ENCODE data around the gene PLPPR3. TPM values are rescaled to one million over a fixed set of nuclear protein-coding genes. Genes with fewer than 3 reads are reported as not detected.

Gene PLPPR3
- total and polyA plus RNA-seq, 9 of the 15 experiments (the other 6 are each of a cell fraction or from before 2014, with no cell fraction given), result 0.01 to 48.2 (median 8.6) TPM

DNA sequence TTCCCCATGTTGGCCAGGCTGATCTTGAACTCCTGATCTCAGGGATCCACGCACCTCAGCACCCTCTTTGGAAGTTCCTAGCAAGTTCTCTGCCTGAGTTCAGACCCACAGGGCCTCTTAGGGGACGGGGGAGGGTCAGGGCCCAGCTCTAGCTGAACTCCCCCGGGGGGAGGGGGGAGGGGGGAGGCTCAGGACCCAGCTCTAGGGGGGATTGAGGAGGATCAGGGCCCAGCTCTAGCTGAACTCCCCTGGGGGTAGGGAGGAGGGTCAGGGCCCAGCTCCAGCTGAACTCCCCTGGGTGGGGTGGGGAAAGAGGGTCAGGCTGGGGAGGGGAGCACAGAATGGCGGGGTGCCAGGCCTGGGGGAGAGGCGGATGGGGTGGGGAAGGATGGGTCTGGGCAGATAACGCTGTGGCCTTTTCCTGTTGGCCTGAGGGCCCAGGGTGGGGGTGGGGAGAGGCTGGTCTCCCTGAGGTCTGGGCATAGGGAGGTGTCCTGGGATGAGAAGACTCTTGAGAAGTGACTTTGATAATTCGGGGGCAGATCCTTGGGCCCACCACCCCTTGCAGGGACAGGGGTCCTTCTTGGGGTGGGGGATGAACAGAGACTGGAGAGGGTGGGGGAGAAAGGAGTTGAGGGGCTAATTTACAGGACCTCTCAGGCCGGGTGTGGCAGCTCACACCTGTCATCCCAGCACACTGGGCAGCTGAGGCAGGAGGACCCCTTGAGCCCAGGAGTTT is 30.0 kb downstream of the PLPPR3 start (continued):
- no peak for TF ChIP-seq BCOR (IDR thresholded peaks at IDR 0.05)
- peak; percentile 37 for TF ChIP-seq EGR1 (conservative IDR thresholded peaks at IDR 0.05)
- TF ChIP-seq SREBF1 (IDR thresholded peaks at IDR 0.05; ENCODE audit: borderline replicate concordance, low read depth, low read length), result no peak
- no peak for TF ChIP-seq TARDBP (IDR thresholded peaks at IDR 0.05)
- TF ChIP-seq NR4A1 (CRISPR knock-in tag; IDR thresholded peaks at IDR 0.05), result no peak
- TF ChIP-seq NR4A1 (tag; IDR thresholded peaks at IDR 0.05), result 0 out of 2 replicates have a peak, but pooled peaks have one; percentile 47
- TF ChIP-seq BRF1 (IDR thresholded peaks at IDR 0.05; ENCODE audit: borderline replicate concordance, extremely low read depth, insufficient read length), result no peak
- peak; percentile 83 for TF ChIP-seq CBFA2T3 (IDR thresholded peaks at IDR 0.05)
- no peak for TF ChIP-seq PTBP1 (IDR thresholded peaks at IDR 0.05; ENCODE audit: low read depth, low read length)
- no peak for TF ChIP-seq ZFP36 (IDR thresholded peaks at IDR 0.05; ENCODE audit: low read depth, low read length, partially characterized antibody)
- TF ChIP-seq ZBTB43 (CRISPR knock-in tag; IDR thresholded peaks at IDR 0.05), result no peak
- TF ChIP-seq, protein P1, sequence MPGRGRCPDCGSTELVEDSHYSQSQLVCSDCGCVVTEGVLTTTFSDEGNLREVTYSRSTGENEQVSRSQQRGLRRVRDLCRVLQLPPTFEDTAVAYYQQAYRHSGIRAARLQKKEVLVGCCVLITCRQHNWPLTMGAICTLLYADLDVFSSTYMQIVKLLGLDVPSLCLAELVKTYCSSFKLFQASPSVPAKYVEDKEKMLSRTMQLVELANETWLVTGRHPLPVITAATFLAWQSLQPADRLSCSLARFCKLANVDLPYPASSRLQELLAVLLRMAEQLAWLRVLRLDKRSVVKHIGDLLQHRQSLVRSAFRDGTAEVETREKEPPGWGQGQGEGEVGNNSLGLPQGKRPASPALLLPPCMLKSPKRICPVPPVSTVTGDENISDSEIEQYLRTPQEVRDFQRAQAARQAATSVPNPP (IDR thresholded peaks at IDR 0.05; ENCODE audit: borderline replicate concordance, insufficient read depth, insufficient read length), result no peak
- TF ChIP-seq ZBTB7A (IDR thresholded peaks at IDR 0.05; ENCODE audit: borderline replicate concordance, control insufficient read depth, low read depth, low read length), result peak; percentile 99
- no peak for TF ChIP-seq NFXL1 (CRISPR knock-in tag; IDR thresholded peaks at IDR 0.05)
- no peak for TF ChIP-seq CTBP1 (IDR thresholded peaks at IDR 0.05; ENCODE audit: borderline replicate concordance)
- no peak for TF ChIP-seq JUNB (CRISPR knock-in tag; conservative IDR thresholded peaks at IDR 0.05)
- TF ChIP-seq POLR3A (IDR thresholded peaks at IDR 0.05; ENCODE audit: borderline replicate concordance, extremely low read depth, insufficient read depth, insufficient read length), result no peak
- TF ChIP-seq MAFG (tag; conservative IDR thresholded peaks at IDR 0.05), result no peak
- no peak for TF ChIP-seq CTCFL (IDR thresholded peaks at IDR 0.05; ENCODE audit: borderline replicate concordance, insufficient read depth, low read depth, low read length, poor library complexity, severe bottlenecking)
- no peak for TF ChIP-seq NFE2L1 (tag; IDR thresholded peaks at IDR 0.05; ENCODE audit: borderline replicate concordance, low read depth)
- no peak for TF ChIP-seq PRPF4 (IDR thresholded peaks at IDR 0.05; ENCODE audit: insufficient read depth, low read depth, low read length, poor library complexity, severe bottlenecking)
- no peak for TF ChIP-seq TCFL5 (CRISPR knock-in tag; conservative IDR thresholded peaks at IDR 0.05)
- TF ChIP-seq FOSL1 (tag; conservative IDR thresholded peaks at IDR 0.05), result peak; percentile 24; the same call in 1 of the 2 replicates
- TF ChIP-seq JUN (IDR thresholded peaks at IDR 0.05; ENCODE audit: borderline replicate concordance, low read depth, low read length), result no peak
- no peak for TF ChIP-seq JUN (CRISPR knock-in tag; IDR thresholded peaks at IDR 0.05; ENCODE audit: borderline replicate concordance)
- TF ChIP-seq ZNF324 (CRISPR knock-in tag; IDR thresholded peaks at IDR 0.05), result no peak

All from K562 (cell line).